ENCODE data around the gene CACHD1. TPM values are rescaled to one million over a fixed set of nuclear protein-coding genes. Genes with fewer than 3 reads are reported as not detected.

Gene CACHD1
- polyA plus RNA-seq, 1 donor from 2014 or later: 12.7 TPM

DNA sequence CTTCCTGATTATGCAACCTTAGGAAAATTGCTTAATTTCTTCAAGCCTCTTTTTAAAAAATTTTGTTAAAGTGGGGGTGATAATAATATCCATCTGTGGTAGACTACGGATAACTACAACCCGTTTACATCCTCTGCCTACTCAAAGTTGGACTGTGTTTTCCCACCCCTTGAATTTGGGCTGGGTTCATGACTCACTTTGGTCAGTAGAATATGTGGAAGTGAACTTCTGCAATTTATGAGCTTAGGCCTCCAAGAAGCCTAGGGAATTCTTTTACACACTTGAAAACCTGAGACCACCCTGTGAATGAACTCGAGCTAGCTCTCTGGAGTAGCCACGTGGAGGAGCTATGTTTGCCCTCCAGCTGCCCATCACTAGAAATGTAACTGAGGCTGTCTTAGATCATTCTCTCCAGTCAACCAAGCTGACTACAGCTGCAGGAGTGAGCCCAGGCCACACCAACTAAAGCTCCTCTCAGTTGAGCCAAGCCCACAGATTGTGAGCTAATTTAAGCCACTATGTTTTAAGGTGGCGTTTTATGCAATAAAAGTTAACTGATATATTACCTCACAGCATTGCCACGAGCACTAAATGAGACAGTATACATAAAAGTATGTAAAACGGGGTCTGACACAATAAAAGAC is 29.6 kb upstream of the CACHD1 start:
- no peak overlapping the region for H3K27ac ChIP-seq (ENCODE audit: low read length)
- H3F3A ChIP-seq (ENCODE audit: insufficient read depth, low read length, poor library complexity, severe bottlenecking): no peaks in the 10 kb centered on the region
- H3K9me3 ChIP-seq (ENCODE audit: low read length): no peaks in the 10 kb centered on the region
- no peak overlapping the region for H3K4me3 ChIP-seq (ENCODE audit: low read length)
- no peak overlapping the region for H3K4me2 ChIP-seq (ENCODE audit: low read length)
- no peaks in the 10 kb centered on the region for H3K36me3 ChIP-seq (ENCODE audit: insufficient read depth, low read length)
- H3K9me2 ChIP-seq (ENCODE audit: insufficient read depth, low read length): no peaks in the 10 kb centered on the region
- H3K79me2 ChIP-seq (replicated peaks; ENCODE audit: insufficient read depth, low read length): no peaks in the 10 kb centered on the region
- no peak overlapping the region for H2AFZ ChIP-seq (ENCODE audit: low read depth, low read length)
- no peak overlapping the region for H3K9ac ChIP-seq (ENCODE audit: low read length)
- no peak for TF ChIP-seq EP300 (conservative IDR thresholded peaks at IDR 0.05; ENCODE audit: poor library complexity, severe bottlenecking)
- TF ChIP-seq POLR2AphosphoS5 (IDR thresholded peaks at IDR 0.05): no peak
- no peaks in the 10 kb centered on the region for H3K27me3 ChIP-seq (ENCODE audit: insufficient read depth, low read depth, low read length)
- H4K20me1 ChIP-seq (ENCODE audit: insufficient read depth): no peaks in the 10 kb centered on the region

GRCh38 chr1:64451440-64451839 is 18.5 kb upstream of the CACHD1 start:
- H3K9ac ChIP-seq (ENCODE audit: low read length): no peak overlapping the region
- H4K20me1 ChIP-seq (ENCODE audit: insufficient read depth): no peaks in the 10 kb centered on the region
- H2AFZ ChIP-seq (ENCODE audit: low read depth, low read length): no peak overlapping the region
- no peaks in the 10 kb centered on the region for H3K27me3 ChIP-seq (ENCODE audit: insufficient read depth, low read depth, low read length)
- H3K9me2 ChIP-seq (ENCODE audit: insufficient read depth, low read length): no peaks in the 10 kb centered on the region
- H3K79me2 ChIP-seq (replicated peaks; ENCODE audit: insufficient read depth, low read length): no peaks in the 10 kb centered on the region
- no peak overlapping the region for H3K4me3 ChIP-seq (ENCODE audit: low read length)
- no peaks in the 10 kb centered on the region for H3F3A ChIP-seq (ENCODE audit: insufficient read depth, low read length, poor library complexity, severe bottlenecking)
- TF ChIP-seq TAF1 (IDR thresholded peaks at IDR 0.05; ENCODE audit: low read depth) (no peak), SMC3 (conservative IDR thresholded peaks at IDR 0.05; ENCODE audit: poor library complexity) (no peak), MXI1 (conservative IDR thresholded peaks at IDR 0.05; ENCODE audit: poor library complexity, severe bottlenecking) (no peak), EP300 (conservative IDR thresholded peaks at IDR 0.05; ENCODE audit: poor library complexity, severe bottlenecking) (no peak), EZH2 (IDR thresholded peaks at IDR 0.05; ENCODE audit: borderline replicate concordance, insufficient read depth, low read length, poor library complexity, severe bottlenecking) (no peak), POLR2AphosphoS5 (IDR thresholded peaks at IDR 0.05) (no peak), RAD21 (conservative IDR thresholded peaks at IDR 0.05) (no peak), REST (IDR thresholded peaks at IDR 0.05; ENCODE audit: borderline replicate concordance) (no peak)
- TF ChIP-seq, protein P1, sequence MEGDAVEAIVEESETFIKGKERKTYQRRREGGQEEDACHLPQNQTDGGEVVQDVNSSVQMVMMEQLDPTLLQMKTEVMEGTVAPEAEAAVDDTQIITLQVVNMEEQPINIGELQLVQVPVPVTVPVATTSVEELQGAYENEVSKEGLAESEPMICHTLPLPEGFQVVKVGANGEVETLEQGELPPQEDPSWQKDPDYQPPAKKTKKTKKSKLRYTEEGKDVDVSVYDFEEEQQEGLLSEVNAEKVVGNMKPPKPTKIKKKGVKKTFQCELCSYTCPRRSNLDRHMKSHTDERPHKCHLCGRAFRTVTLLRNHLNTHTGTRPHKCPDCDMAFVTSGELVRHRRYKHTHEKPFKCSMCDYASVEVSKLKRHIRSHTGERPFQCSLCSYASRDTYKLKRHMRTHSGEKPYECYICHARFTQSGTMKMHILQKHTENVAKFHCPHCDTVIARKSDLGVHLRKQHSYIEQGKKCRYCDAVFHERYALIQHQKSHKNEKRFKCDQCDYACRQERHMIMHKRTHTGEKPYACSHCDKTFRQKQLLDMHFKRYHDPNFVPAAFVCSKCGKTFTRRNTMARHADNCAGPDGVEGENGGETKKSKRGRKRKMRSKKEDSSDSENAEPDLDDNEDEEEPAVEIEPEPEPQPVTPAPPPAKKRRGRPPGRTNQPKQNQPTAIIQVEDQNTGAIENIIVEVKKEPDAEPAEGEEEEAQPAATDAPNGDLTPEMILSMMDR (IDR thresholded peaks at IDR 0.05; ENCODE audit: poor library complexity, severe bottlenecking): no peak
- no peak overlapping the region for H3K4me2 ChIP-seq (ENCODE audit: low read length)
- no peaks in the 10 kb centered on the region for H3K9me3 ChIP-seq (ENCODE audit: low read length)
- no peaks in the 10 kb centered on the region for H3K36me3 ChIP-seq (ENCODE audit: insufficient read depth, low read length)
- H3K27ac ChIP-seq (ENCODE audit: low read length): no peak overlapping the region

Measured in neural cell (in vitro differentiated cells).